IPS-18a (cell line): ENCODE measurements around the gene CORO1A.
"Not testable (repeated sequence)": the region's sequence is repeated elsewhere in the genome, so short reads cannot be mapped to it uniquely, and the experiment has no call there.

Experiments
- H3K27ac ChIP-seq: one replicate; pipeline ENCODE4 v1.5.1; 2013; ENCODE audit warnings: low read length
- H3K27me3 ChIP-seq: one replicate; pipeline ENCODE4 v1.6.1; 2013; ENCODE audit warnings: mild to moderate bottlenecking, low read length; ENCODE audit not compliant: control insufficient read depth, insufficient read depth
- H3K36me3 ChIP-seq: one replicate; pipeline ENCODE4 v1.6.1; 2013; ENCODE audit warnings: low read depth, low read length; ENCODE audit not compliant: control insufficient read depth
- H3K4me1 ChIP-seq: one replicate; pipeline ENCODE4 v1.6.1; 2013; ENCODE audit warnings: low read depth, low read length; ENCODE audit not compliant: control insufficient read depth
- H3K4me3 ChIP-seq: one replicate; pipeline ENCODE4 v1.5.1; 2013; ENCODE audit warnings: low read length
- H3K9ac ChIP-seq: one replicate; pipeline ENCODE4 v1.6.1; 2013; ENCODE audit warnings: mild to moderate bottlenecking, low read length, moderate library complexity
- H3K9me3 ChIP-seq: one replicate; pipeline ENCODE4 v1.6.1; 2013; ENCODE audit warnings: low read depth, low read length; ENCODE audit not compliant: control insufficient read depth

CORO1A gene

GRCh38 chr16:30173054-30173453 lies 10.3 kb upstream of the CORO1A start:
- no peaks in the 10 kb centered on the region for H3K27me3 ChIP-seq
- no peak overlapping the region for H3K9ac ChIP-seq
- H3K4me3 ChIP-seq, result no peak overlapping the region
- no peaks in the 10 kb centered on the region for H3K36me3 ChIP-seq
- no peak overlapping the region for H3K27ac ChIP-seq
- no peaks in the 10 kb centered on the region for H3K9me3 ChIP-seq
- H3K4me1 ChIP-seq, result no peaks in the 10 kb centered on the region

GRCh38 chr16:30176876-30177275 lies 6.5 kb upstream of the CORO1A start:
- H3K4me1 ChIP-seq, H3K9ac ChIP-seq, H3K27me3 ChIP-seq, H3K9me3 ChIP-seq, H3K4me3 ChIP-seq, H3K36me3 ChIP-seq, H3K27ac ChIP-seq: not testable (repeated sequence)

- Histone ChIP-seq H3K4me3 (no peak overlapping the region), H3K9me3 (no peaks in the 10 kb centered on the region), H3K36me3 (no peaks in the 10 kb centered on the region), H3K4me1 (no peaks in the 10 kb centered on the region), H3K27ac (no peak overlapping the region), H3K27me3 (peaks cover 19% of the 10 kb centered on the region), H3K9ac (no peak overlapping the region)
Observed at GRCh38 chr16:30179195-30179594, 4.2 kb upstream of the CORO1A start.

GRCh38 chr16:30179931-30180330 lies 3.5 kb upstream of the CORO1A start:
- Histone ChIP-seq H3K9ac (no peak overlapping the region), H3K27ac (no peak overlapping the region), H3K4me3 (no peak overlapping the region), H3K36me3 (no peaks in the 10 kb centered on the region), H3K4me1 (no peaks in the 10 kb centered on the region), H3K27me3 (peaks cover 27% of the 10 kb centered on the region), H3K9me3 (no peaks in the 10 kb centered on the region)

DNA sequence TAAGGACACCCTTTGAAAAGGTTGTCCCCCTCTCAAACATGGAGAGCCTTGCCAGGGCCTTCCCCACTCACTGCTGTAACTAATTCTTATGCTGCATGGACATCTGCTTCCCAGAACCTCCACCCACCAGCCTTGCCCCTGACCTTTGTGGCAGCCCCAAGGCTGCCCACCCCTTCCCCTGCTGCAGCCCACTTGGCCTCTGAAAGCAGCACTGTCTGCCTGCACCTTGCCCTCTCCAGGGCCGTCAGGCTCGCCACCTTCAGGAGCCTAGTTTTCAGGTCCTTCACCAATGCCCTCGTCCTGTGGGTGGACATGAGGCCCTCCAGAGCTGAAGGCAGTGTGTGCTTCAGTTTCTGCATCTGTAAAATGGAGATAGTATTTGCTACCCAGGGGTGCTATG lies 2.7 kb upstream of the CORO1A start:
- H3K36me3 ChIP-seq, result no peaks in the 10 kb centered on the region
- no peak overlapping the region for H3K4me3 ChIP-seq
- H3K27me3 ChIP-seq, result peaks cover 27% of the 10 kb centered on the region

GRCh38 chr16:30184096-30184890 lies 891 bp downstream of the CORO1A start:
- peaks cover 27% of the 10 kb centered on the region for H3K27me3 ChIP-seq
- no peaks in the 10 kb centered on the region for H3K36me3 ChIP-seq
- no peaks in the 10 kb centered on the region for H3K4me1 ChIP-seq
- H3K4me3 ChIP-seq, result peak overlapping the region; percentile 54
- H3K27ac ChIP-seq, result no peak overlapping the region
- no peaks in the 10 kb centered on the region for H3K9me3 ChIP-seq
- H3K9ac ChIP-seq, result no peak overlapping the region

More for the DNA sequence above, 2.7 kb upstream of the CORO1A start:
- Histone ChIP-seq H3K9ac (no peak overlapping the region), H3K27ac (no peak overlapping the region), H3K9me3 (no peaks in the 10 kb centered on the region), H3K4me1 (no peaks in the 10 kb centered on the region)

GRCh38 chr16:30184891-30185682 lies 1.7 kb downstream of the CORO1A start:
- Histone ChIP-seq H3K4me3 (no peak overlapping the region), H3K9me3 (no peaks in the 10 kb centered on the region), H3K36me3 (no peaks in the 10 kb centered on the region), H3K4me1 (no peaks in the 10 kb centered on the region), H3K9ac (no peak overlapping the region), H3K27ac (no peak overlapping the region), H3K27me3 (peaks cover 27% of the 10 kb centered on the region)

GRCh38 chr16:30185683-30186421 lies 2.5 kb downstream of the CORO1A start:
- no peak overlapping the region for H3K4me3 ChIP-seq
- H3K4me1 ChIP-seq, result no peaks in the 10 kb centered on the region
- H3K9me3 ChIP-seq, result no peaks in the 10 kb centered on the region
- H3K27me3 ChIP-seq, result peaks cover 26% of the 10 kb centered on the region
- no peaks in the 10 kb centered on the region for H3K36me3 ChIP-seq
- no peak overlapping the region for H3K9ac ChIP-seq
- no peak overlapping the region for H3K27ac ChIP-seq

GRCh38 chr16:30186444-30186781 lies 3.0 kb downstream of the CORO1A start:
- H3K27ac ChIP-seq, result no peak overlapping the region
- H3K4me1 ChIP-seq, result no peaks in the 10 kb centered on the region
- no peak overlapping the region for H3K9ac ChIP-seq

DNA sequence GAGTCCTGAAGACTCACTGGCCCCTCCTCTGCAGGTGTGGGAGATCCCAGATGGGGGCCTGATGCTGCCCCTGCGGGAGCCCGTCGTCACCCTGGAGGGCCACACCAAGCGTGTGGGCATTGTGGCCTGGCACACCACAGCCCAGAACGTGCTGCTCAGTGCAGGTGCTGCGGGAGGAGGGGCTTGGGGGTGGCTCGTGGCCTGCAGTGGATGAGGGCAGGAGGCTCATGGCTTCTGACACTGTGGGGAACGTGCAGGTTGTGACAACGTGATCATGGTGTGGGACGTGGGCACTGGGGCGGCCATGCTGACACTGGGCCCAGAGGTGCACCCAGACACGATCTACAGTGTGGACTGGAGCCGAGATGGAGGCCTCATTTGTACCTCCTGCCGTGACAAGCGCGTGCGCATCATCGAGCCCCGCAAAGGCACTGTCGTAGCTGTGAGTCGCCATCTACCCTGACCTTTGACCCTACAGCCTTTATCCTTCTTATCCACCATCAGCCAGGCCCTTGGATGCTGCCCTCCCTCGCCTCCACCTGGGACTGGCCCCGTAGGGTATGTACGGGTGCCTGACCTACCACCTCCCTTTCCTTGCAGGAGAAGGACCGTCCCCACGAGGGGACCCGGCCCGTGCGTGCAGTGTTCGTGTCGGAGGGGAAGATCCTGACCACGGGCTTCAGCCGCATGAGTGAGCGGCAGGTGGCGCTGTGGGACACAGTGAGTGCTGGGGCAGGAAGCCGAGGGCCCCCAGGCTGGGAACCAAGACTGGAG lies 3.6 kb downstream of the CORO1A start:
- Histone ChIP-seq H3K4me3 (no peak overlapping the region), H3K9me3 (no peaks in the 10 kb centered on the region), H3K36me3 (no peaks in the 10 kb centered on the region), H3K27ac (no peak overlapping the region), H3K27me3 (peaks cover 20% of the 10 kb centered on the region), H3K9ac (no peak overlapping the region), H3K4me1 (no peaks in the 10 kb centered on the region)

More at GRCh38 chr16:30186444-30186781, 3.0 kb downstream of the CORO1A start:
- no peak overlapping the region for H3K4me3 ChIP-seq
- H3K36me3 ChIP-seq, result no peaks in the 10 kb centered on the region
- H3K27me3 ChIP-seq, result peaks cover 22% of the 10 kb centered on the region
- no peaks in the 10 kb centered on the region for H3K9me3 ChIP-seq

DNA sequence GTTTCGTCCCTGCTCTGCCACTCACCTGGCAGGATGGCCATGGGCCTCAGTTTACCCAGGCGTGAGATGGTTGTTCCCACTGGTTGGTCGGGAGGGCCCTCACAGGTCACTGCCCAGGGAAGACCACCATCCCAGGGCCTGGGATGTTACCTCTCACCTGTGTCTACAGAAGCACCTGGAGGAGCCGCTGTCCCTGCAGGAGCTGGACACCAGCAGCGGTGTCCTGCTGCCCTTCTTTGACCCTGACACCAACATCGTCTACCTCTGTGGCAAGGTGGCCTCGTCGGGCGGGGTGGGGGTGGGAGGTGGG lies 4.1 kb downstream of the CORO1A start:
- H3K9me3 ChIP-seq, result no peaks in the 10 kb centered on the region
- H3K27ac ChIP-seq, result no peak overlapping the region
- H3K4me3 ChIP-seq, result no peak overlapping the region
- H3K9ac ChIP-seq, result no peak overlapping the region
- H3K36me3 ChIP-seq, result no peaks in the 10 kb centered on the region
- H3K4me1 ChIP-seq, result no peaks in the 10 kb centered on the region
- peaks cover 15% of the 10 kb centered on the region for H3K27me3 ChIP-seq
